Testis (tissue), 3 donors: ENCODE measurements around the gene THY1. TPM values are rescaled to one million over a fixed set of nuclear protein-coding genes. Genes with fewer than 3 reads are reported as not detected.

Source experiments
- DNase-seq: peaks from one replicate; pipeline ENCODE4 v3.0.0-alpha.2; 2019
- H3K27ac ChIP-seq, 2 donors: fragments of 200-600 bp; sonication (generic); one replicate each; pipeline ENCODE4 v1.5.1; 2019
- H3K27me3 ChIP-seq: fragments of 200-600 bp; sonication (generic); one replicate; pipeline ENCODE4 v1.5.1; 2019
- H3K36me3 ChIP-seq: fragments of 200-600 bp; sonication (generic); one replicate; pipeline ENCODE4 v1.5.1; 2017; ENCODE audit warnings: low read depth; ENCODE audit errors: missing control alignments
- H3K4me1 ChIP-seq: fragments of 200-600 bp; sonication (generic); one replicate; pipeline ENCODE4 v1.5.1; 2019
- H3K4me3 ChIP-seq, 2 donors: fragments of 200-600 bp; sonication (generic); one replicate each; pipeline ENCODE4 v1.5.1; 2017 to 2019
- H3K9me3 ChIP-seq: fragments of 200-600 bp; sonication (generic); one replicate; pipeline ENCODE4 v1.5.1; 2017
- CTCF ChIP-seq, 3 experiments: fragments of 450-650 bp in 2 of 3; fragments of 200-600 bp in 1 of 3; sonication (generic) in 1 of 3; IDR thresholded peaks; one replicate each; pipeline ENCODE4 v1.5.1; 2016 to 2019; ENCODE audit warnings: antibody characterized with exemption in 3 of 3, mild to moderate bottlenecking in 2 of 3, moderate library complexity in 1 of 3
- POLR2A ChIP-seq: fragments of 450-650 bp; IDR thresholded peaks from one replicate; pipeline ENCODE4 v1.6.1; 2017; ENCODE audit warnings: antibody characterized with exemption, mild to moderate bottlenecking, moderate library complexity
- WGBS, 2 donors: methylation state at CpG; one replicate each; pipeline ENCODE4 v1.1.5; 2018; 5-methylcytosine and 5-hydroxymethylcytosine counted together
- intact Hi-C: fragments of 100-400 bp; cut with DNase I; formaldehyde crosslinking; loops from one replicate; pipeline ENCODE4 v1.15.1; 2023; ENCODE audit warnings: low total_unique reads
- polyA plus RNA-seq: library from polyadenylated mRNA; stranded (reverse); fragments of 350-450 nt; fragmentation: Illumina TruSeq; extraction: RNeasy Lipid Tissue Mini Kit (QIAGEN cat#74804); gene quantifications from one replicate; pipeline ENCODE4 v1.2.3, GENCODE V29; 2014; ENCODE audit warnings: low read depth, low replicate concordance; ENCODE audit not compliant: insufficient read depth
- total RNA-seq, 2 donors: library from RNA; depleted of rRNA; stranded (reverse); fragments of >200 nt; gene quantifications; one replicate each; pipeline ENCODE4 v1.2.3, GENCODE V29; 2016

The THY1 gene
- total and polyA plus RNA-seq, 3 donors from 2014 or later: 5.9 to 132 (median 30.0) TPM

- intact Hi-C loops: no loop called here
- Histone ChIP-seq H3K4me1 (no peaks in the 10 kb centered on the region), H3K36me3 (no peaks in the 10 kb centered on the region), H3K27ac (no peak overlapping the region), H3K27me3 (no peaks in the 10 kb centered on the region), H3K4me3 (no peak overlapping the region), H3K9me3 (no peaks in the 10 kb centered on the region)
- no peak for TF ChIP-seq CTCF (IDR thresholded peaks at IDR 0.05)
- no peak for TF ChIP-seq POLR2A
- DNase-seq: no peak
Observed at GRCh38 chr11:119414734-119415133, 8.2 kb downstream of the THY1 start.

- H3K27ac ChIP-seq: no peak overlapping the region
- no peaks in the 10 kb centered on the region for H3K4me1 ChIP-seq
- WGBS, 2 donors: 93 to 94% methylated on average over 2 of the region's 2 CpGs
- DNase-seq: no peak
- intact Hi-C loops: no loop called here
- no peak overlapping the region for H3K4me3 ChIP-seq
- no peaks in the 10 kb centered on the region for H3K36me3 ChIP-seq
- H3K9me3 ChIP-seq: no peaks in the 10 kb centered on the region
- no peaks in the 10 kb centered on the region for H3K27me3 ChIP-seq
- no peak for TF ChIP-seq CTCF (IDR thresholded peaks at IDR 0.05)
- TF ChIP-seq POLR2A: no peak
Observed at GRCh38 chr11:119414321-119414720, 8.7 kb downstream of the THY1 start.

GRCh38 chr11:119412072-119412471 lies 10.9 kb downstream of the THY1 start:
- DNase-seq: no peak
- intact Hi-C loops: no loop called here
- H3K4me3 ChIP-seq: no peak overlapping the region
- H3K36me3 ChIP-seq: no peaks in the 10 kb centered on the region
- H3K9me3 ChIP-seq: no peaks in the 10 kb centered on the region
- H3K4me1 ChIP-seq: no peaks in the 10 kb centered on the region
- TF ChIP-seq CTCF (IDR thresholded peaks at IDR 0.05) (no peak), POLR2A (no peak)
- H3K27ac ChIP-seq: no peak overlapping the region
- H3K27me3 ChIP-seq: no peaks in the 10 kb centered on the region
- 95 to 100% methylated on average over 2 of the region's 2 CpGs for WGBS, 2 donors

- no peak for TF ChIP-seq POLR2A
- TF ChIP-seq CTCF (IDR thresholded peaks at IDR 0.05): no peak
- intact Hi-C loops: no loop called here
- H3K4me1 ChIP-seq: no peaks in the 10 kb centered on the region
- H3K36me3 ChIP-seq: no peaks in the 10 kb centered on the region
- H3K27me3 ChIP-seq: no peaks in the 10 kb centered on the region
- H3K27ac ChIP-seq: no peak overlapping the region
- H3K9me3 ChIP-seq: no peaks in the 10 kb centered on the region
- 94 to 95% methylated on average over 1 of the region's 1 CpG for WGBS, 2 donors
- no peak for DNase-seq
- H3K4me3 ChIP-seq: no peak overlapping the region
Observed at GRCh38 chr11:119410501-119410900, 12.5 kb downstream of the THY1 start.

GRCh38 chr11:119409731-119410130 lies 13.2 kb downstream of the THY1 start:
- Histone ChIP-seq H3K4me3 (no peak overlapping the region), H3K36me3 (no peaks in the 10 kb centered on the region), H3K27ac (no peak overlapping the region), H3K27me3 (no peaks in the 10 kb centered on the region), H3K4me1 (no peaks in the 10 kb centered on the region), H3K9me3 (no peaks in the 10 kb centered on the region)
- 85 to 95% methylated on average over 1 of the region's 1 CpG for WGBS, 2 donors
- intact Hi-C loops: no loop called here
- DNase-seq: no peak
- TF ChIP-seq CTCF (IDR thresholded peaks at IDR 0.05): no peak
- no peak for TF ChIP-seq POLR2A
